ENCODE results near the gene CCDC171. TPM values are rescaled to one million over a fixed set of nuclear protein-coding genes. Genes with fewer than 3 reads are reported as not detected.

The CCDC171 gene
- total RNA-seq, 1 donor from 2014 or later: 5.4 TPM

GRCh38 chr9:15553528-15553898 lies 670 bp downstream of the CCDC171 start:
- no peaks in the 10 kb centered on the region for H3K36me3 Mint-ChIP-seq (ENCODE audit: unreplicated experiment)
- H3K27me3 Mint-ChIP-seq (ENCODE audit: unreplicated experiment): peaks cover 4% of the 10 kb centered on the region
- no peak for DNase-seq (ENCODE audit: extremely low spot score, unreplicated experiment)
- H3K27ac Mint-ChIP-seq (ENCODE audit: unreplicated experiment): peak overlapping the region; percentile 94
- no peaks in the 10 kb centered on the region for H3K9me3 Mint-ChIP-seq (ENCODE audit: unreplicated experiment)
- no peak for TF ChIP-seq CTCF (IDR thresholded peaks at IDR 0.05)
- peaks cover 11% of the 10 kb centered on the region for H3K4me1 Mint-ChIP-seq (ENCODE audit: unreplicated experiment)
- H3K4me3 Mint-ChIP-seq (ENCODE audit: unreplicated experiment): peak overlapping the region; percentile 93

GRCh38 chr9:15570769-15571168 lies 17.9 kb downstream of the CCDC171 start:
- no peaks in the 10 kb centered on the region for H3K27me3 Mint-ChIP-seq (ENCODE audit: unreplicated experiment)
- DNase-seq (ENCODE audit: extremely low spot score, unreplicated experiment): no peak
- H3K9me3 Mint-ChIP-seq (ENCODE audit: unreplicated experiment): no peaks in the 10 kb centered on the region
- no peak overlapping the region for H3K27ac Mint-ChIP-seq (ENCODE audit: unreplicated experiment)
- H3K4me1 Mint-ChIP-seq (ENCODE audit: unreplicated experiment): no peaks in the 10 kb centered on the region
- no peak overlapping the region for H3K4me3 Mint-ChIP-seq (ENCODE audit: unreplicated experiment)
- peaks cover 2% of the 10 kb centered on the region for H3K36me3 Mint-ChIP-seq (ENCODE audit: unreplicated experiment)
- TF ChIP-seq CTCF (IDR thresholded peaks at IDR 0.05): no peak

GRCh38 chr9:15572200-15572770 lies 19.4 kb downstream of the CCDC171 start:
- DNase-seq (ENCODE audit: extremely low spot score, unreplicated experiment): no peak
- Mint-ChIP-seq H3K4me3 (ENCODE audit: unreplicated experiment) (no peak overlapping the region), H3K4me1 (ENCODE audit: unreplicated experiment) (no peaks in the 10 kb centered on the region), H3K9me3 (ENCODE audit: unreplicated experiment) (no peaks in the 10 kb centered on the region), H3K27ac (ENCODE audit: unreplicated experiment) (no peak overlapping the region), H3K27me3 (ENCODE audit: unreplicated experiment) (no peaks in the 10 kb centered on the region), H3K36me3 (ENCODE audit: unreplicated experiment) (no peaks in the 10 kb centered on the region)
- TF ChIP-seq CTCF (IDR thresholded peaks at IDR 0.05): no peak

DNA sequence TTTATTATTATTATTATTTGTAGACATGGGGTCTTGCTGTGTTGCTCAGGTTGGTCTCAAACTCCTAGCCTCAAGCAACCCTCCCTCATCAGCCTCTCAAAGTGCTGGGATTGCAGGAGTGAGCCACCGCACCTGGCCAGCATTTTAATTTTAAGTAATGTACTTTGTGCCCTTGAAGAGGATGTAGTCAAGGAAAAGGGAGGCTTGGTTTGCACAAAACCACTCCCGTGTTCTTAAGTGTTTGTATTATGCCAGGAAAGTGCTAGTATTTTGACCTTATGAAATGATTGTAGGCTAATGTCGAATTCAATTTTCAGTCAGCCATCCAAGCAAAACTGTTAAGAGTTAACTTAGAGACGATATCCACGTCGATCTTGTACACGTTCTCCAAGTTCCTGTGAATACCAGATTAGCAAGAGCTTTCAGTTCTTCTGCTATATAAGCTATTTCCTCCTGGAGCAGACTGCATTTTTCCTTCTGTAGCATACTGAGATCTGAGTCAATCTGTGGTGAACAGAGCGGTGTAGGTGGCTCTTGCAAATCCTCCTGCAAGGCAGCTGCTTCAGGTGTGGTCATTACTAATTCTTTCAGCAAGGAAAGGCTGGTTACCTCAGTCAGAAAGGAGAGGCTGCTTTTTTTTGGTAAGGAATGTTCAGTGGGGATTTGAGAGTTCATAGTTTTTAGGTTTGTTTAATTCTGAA lies 23.7 kb downstream of the CCDC171 start:
- no peaks in the 10 kb centered on the region for H3K4me1 Mint-ChIP-seq (ENCODE audit: unreplicated experiment)
- H3K27ac Mint-ChIP-seq (ENCODE audit: unreplicated experiment): no peak overlapping the region
- DNase-seq (ENCODE audit: extremely low spot score, unreplicated experiment): no peak
- H3K4me3 Mint-ChIP-seq (ENCODE audit: unreplicated experiment): no peak overlapping the region
- TF ChIP-seq CTCF (IDR thresholded peaks at IDR 0.05): no peak
- H3K36me3 Mint-ChIP-seq (ENCODE audit: unreplicated experiment): peaks cover 3% of the 10 kb centered on the region
- H3K27me3 Mint-ChIP-seq (ENCODE audit: unreplicated experiment): no peaks in the 10 kb centered on the region
- H3K9me3 Mint-ChIP-seq (ENCODE audit: unreplicated experiment): no peaks in the 10 kb centered on the region

- no peak overlapping the region for H3K27ac Mint-ChIP-seq (ENCODE audit: unreplicated experiment)
- TF ChIP-seq CTCF (IDR thresholded peaks at IDR 0.05): no peak
- peaks cover 6% of the 10 kb centered on the region for H3K9me3 Mint-ChIP-seq (ENCODE audit: unreplicated experiment)
- no peak overlapping the region for H3K4me3 Mint-ChIP-seq (ENCODE audit: unreplicated experiment)
- no peaks in the 10 kb centered on the region for H3K4me1 Mint-ChIP-seq (ENCODE audit: unreplicated experiment)
- peaks cover 3% of the 10 kb centered on the region for H3K36me3 Mint-ChIP-seq (ENCODE audit: unreplicated experiment)
- no peaks in the 10 kb centered on the region for H3K27me3 Mint-ChIP-seq (ENCODE audit: unreplicated experiment)
- DNase-seq (ENCODE audit: extremely low spot score, unreplicated experiment): no peak
Observed at GRCh38 chr9:15578714-15579113, 25.9 kb downstream of the CCDC171 start.

All from osteocyte (in vitro differentiated cells).